GDM1 (cell line): ENCODE measurements around the gene CLDN6.

ENCODE experiments used
- DNase-seq: peaks from one replicate; lab custom pipeline; 2025; lab: John Stamatoyannopoulos, UW

CLDN6 gene

DNA sequence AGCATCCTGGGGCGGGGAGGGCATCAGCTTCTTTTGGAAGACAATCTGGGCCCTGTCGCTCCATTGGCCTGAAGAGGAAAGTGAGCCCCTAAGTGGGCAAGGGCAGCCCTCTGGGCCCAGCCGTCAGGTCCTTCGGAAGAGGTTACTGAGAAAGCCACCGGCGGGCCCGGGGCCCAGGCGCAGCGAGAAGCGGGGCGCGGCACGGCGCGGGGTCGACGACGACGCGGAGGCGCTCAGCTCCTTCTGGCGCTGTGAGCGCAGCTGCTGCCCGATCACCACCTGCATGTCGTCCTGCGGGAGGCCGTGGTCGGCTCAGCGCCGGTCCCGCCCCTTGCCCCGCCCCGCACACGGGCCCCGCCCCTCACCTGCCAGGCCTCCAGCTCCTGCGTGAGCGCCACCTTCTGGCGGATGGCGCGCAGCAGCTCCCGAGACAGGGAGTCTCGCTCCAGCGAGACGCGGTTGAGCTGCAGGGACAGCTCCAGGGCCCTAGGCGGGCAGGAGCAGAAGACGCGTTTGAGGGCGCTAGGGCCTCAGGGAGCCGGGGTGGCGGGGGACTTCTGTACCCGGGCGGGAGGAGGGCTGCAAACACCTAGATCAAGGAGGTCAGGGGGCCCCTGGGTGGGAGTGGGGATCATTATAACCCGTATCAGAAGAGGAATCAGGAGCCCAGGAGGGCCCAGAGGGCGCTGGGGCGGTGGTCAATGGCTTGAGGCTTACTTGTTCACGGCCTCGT lies 10.2 kb upstream of the CLDN6 start:
- DNase-seq = peak; percentile 81

DNA sequence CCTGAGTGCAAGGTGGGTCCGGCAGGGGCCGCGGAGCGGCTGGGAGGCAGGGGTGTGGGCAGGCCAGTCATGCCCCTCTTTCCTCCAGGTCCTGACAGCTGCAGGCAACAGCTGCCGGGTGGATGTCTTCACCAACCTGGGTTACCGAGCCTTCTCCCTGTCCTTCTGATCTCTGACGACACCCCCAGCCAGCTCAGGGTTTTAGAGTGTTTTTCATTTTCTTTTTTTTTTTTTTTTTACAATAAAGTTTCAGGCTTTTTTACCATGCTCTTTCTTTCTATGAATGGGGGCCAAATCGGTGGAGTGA lies 9.5 kb upstream of the CLDN6 start:
- no peak for DNase-seq

DNA sequence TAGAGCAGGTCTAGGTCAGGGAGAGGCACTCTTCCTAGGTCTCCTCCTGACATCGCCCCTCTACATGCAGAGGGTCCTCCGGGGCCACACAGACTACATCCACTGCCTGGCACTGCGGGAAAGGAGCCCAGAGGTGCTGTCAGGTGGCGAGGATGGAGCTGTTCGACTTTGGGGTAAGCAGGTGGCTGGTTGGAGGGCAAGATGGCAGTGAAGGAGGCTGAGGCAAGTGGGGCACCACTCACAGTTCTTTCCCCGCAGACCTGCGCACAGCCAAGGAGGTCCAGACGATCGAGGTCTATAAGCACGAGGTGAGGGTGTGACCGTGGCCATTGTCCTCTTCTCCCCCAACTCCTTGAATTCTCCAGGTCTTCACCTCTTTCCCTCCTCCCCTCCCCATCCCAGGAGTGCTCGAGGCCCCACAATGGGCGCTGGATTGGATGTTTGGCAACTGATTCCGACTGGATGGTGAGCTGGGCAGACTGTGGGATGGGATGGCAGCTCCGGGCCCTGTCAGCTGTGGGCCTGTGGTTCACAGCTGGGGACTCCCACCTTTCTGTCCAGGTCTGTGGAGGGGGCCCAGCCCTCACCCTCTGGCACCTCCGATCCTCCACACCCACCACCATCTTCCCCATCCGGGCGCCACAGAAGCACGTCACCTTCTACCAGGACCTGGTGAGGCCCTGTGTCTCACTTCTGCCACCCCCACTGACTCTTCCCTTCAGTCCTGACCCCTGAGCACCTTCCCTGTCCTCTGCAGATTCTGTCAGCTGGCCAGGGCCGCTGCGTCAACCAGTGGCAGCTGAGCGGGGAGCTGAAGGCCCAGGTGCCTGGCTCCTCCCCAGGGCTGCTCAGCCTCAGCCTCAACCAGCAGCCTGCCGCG lies 8.9 kb upstream of the CLDN6 start:
- no peak for DNase-seq

DNA sequence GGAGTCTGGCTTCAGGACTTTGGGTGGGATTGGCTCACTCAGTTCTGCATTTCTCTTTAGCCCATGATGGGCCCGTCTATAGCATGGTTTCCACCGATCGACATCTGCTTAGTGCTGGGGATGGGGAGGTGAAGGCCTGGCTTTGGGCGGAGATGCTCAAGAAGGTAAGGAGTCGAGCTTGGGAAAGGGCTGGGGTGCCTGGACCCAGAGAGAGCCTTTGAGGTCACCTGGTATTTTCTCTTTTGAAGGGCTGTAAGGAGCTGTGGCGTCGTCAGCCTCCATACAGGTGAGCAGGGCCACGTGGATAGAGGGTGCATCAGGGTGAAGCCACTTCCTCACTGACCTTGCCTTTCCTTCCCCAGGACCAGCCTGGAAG lies 8.0 kb upstream of the CLDN6 start:
- DNase-seq = no peak

DNA sequence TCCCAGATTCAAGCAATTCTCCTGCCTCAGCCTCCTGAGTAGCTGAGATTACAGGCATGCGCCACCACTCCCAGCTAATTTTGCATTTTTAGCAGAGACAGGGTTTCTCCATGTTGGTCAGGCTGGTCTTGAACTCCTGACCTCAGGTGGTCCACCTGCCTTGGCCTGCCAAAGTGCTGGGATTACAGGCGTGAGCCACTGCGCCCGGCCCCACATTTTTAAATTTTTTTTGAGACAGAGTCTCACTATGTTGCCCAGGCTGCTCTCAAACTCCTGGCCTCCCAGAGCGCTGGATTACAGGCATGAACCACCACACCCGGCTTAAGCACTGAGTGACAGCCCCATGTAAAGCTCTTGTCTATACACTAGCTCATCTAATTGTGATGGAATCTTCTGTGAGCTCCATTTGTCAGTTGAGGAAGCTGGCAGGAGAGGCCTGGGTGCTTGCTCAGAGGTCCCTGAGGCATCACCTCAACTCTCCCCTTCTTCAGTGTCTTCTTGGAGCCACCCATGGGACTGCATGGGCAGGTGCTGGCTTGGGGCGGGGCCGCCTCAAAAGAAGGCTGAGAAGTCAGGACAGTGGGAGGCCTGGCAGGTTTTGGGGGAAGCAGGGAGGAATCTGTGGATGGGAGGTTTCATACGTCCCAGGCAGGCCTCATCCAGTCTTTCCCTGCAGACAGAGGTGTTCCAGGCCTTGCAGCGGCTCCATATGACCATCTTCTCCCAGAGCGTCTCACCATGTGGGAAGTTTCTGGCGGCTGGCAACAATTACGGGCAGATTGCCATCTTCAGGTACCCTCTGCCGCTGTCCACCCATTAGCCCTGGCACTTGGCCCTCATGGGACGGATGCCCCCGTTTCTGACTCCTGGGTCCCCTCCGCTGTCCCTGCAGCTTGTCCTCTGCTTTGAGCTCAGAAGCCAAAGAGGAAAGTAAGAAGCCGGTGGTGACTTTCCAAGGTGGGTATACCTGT lies 7.3 kb upstream of the CLDN6 start:
- no peak for DNase-seq

DNA sequence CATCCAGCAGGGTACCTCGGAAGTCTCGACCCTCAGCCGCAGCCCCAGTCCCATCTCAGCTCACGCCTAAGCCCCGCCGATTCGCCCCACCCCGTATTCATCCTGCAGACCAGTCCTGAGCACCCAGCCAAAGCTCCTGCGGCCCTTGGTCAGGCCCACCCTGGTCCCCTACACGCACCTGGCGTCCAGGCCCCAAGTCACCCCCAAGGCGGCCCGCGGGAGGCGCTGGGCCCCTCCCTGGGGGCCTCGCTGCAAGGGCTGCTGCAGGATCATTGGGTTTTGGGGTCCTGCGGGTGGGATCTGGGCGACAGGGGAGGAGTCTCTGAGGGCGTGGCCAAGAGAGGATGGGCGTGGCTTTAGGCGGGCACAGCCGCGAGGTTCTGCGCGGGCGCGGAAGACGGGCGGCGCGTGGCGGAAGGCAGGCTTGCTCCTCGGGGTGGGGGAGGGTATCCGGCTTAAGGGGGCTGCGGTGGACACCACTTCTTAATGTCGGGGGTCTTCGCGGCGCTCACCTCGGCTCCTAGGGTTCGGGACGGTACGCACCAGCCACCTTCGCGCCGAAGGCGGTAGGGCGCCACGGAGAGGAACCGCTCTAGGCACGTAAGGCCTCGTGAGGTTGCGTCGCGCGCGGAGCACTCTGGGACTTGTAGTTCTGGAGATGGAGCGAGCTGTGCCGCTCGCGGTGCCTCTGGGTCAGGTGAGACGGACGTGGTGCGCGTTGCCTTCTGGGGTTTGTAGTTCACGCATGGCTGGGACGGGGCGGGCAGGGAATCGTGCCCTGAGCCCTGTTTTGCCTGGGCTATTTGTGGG lies 5.9 kb upstream of the CLDN6 start, which contains the start of the genes HCFC1R1 and THOC6:
Gene HCFC1R1, minus strand, starts transcription at position 274 of the 810 bp plus-strand sequence. Its CDS starts 1 bp downstream, at position 273.
Gene THOC6, plus strand, starts transcription at position 367 of the 810 bp plus-strand sequence. Its CDS starts 292 bp downstream, at position 659.
- DNase-seq = peak; percentile 96

DNA sequence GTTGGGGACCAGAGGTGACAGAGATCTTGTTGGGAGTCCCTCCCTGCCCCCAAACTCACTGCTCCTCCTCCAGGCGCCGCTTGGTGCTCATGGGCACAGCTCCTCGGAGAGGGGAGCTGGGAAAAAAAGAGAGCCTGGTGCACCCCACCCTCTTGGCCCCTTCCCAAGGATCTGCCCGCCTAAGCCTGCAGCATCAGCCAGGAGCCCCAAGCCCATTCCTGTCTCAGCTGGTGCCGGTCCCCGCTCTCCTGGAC lies 5.4 kb upstream of the CLDN6 start:
- DNase-seq = no peak

DNA sequence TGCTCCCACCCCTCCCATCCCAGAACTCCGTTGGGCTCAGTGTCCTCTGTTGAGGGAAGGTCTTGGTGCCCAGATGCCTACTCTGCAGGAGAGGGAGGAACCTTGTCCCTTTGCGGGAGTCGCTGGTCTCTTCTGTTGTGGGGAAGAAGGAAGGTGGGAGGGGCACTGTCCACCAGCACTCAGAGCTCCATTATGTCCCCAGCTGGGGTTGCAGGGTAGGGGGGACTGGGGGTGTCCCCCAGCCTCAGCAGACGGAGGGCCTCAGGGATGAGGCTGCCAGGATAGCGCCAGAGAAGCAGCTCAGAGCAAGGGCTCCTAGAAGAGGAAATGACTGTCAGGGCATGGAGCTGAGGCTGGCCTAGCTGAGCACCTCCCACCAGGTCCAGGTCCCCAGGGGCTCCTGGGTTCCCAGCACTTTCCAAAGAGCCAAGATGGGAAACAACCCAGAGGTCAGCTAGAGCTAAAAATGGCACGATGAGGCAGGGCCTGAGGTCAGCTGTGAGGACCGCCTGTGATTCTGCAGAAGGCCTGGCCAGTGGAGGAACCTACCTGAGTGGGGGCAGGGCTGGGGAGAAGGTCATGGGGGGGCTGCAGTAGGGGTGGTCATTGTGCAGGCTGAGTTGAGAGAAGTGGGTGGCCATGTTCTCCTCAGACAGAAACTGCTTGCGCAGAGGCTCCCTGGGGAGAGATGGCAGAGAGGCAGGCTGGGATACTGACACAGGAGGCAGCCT lies 4.9 kb upstream of the CLDN6 start:
- peak; percentile 14 for DNase-seq

DNA sequence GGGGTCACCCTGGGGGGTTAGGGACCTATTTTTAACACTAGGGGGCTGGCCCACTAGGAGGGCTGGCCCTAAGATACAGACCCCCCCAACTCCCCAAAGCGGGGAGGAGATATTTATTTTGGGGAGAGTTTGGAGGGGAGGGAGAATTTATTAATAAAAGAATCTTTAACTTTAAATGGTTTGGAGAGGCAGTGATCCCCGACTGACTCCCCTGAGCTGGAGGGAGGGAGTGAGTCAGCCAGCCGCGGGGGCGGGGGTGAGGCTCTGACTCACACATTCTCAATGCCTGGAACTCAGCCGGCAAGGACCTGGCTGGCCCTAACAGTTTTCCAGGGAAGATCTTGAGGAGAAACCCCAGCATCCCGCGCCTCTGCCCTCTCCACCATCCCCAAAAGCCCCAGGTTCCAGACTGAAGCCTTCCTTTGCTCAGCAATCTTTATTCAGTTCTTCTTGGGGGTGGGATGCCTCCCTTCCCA lies 4.3 kb upstream of the CLDN6 start:
- no peak for DNase-seq

DNA sequence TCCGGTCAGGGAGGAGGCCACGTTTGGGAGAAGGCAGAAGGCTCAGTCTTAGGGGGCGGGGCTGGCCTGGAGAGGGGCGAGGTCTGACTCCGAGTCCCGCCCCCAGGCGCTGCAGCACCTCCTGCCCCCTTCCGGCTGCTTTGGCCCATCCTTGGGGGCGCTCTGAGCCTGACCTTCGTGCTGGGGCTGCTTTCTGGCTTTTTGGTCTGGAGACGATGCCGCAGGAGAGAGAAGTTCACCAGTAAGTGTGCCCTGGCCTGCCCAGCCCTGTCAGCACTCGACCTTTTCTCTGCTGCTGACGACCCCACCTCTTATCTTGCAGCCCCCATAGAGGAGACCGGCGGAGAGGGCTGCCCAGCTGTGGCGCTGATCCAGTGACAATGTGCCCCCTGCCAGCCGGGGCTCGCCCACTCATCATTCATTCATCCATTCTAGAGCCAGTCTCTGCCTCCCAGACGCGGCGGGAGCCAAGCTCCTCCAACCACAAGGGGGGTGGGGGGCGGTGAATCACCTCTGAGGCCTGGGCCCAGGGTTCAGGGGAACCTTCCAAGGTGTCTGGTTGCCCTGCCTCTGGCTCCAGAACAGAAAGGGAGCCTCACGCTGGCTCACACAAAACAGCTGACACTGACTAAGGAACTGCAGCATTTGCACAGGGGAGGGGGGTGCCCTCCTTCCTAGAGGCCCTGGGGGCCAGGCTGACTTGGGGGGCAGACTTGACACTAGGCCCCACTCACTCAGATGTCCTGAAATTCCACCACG lies 3.6 kb upstream of the CLDN6 start:
- peak; percentile 53 for DNase-seq

DNA sequence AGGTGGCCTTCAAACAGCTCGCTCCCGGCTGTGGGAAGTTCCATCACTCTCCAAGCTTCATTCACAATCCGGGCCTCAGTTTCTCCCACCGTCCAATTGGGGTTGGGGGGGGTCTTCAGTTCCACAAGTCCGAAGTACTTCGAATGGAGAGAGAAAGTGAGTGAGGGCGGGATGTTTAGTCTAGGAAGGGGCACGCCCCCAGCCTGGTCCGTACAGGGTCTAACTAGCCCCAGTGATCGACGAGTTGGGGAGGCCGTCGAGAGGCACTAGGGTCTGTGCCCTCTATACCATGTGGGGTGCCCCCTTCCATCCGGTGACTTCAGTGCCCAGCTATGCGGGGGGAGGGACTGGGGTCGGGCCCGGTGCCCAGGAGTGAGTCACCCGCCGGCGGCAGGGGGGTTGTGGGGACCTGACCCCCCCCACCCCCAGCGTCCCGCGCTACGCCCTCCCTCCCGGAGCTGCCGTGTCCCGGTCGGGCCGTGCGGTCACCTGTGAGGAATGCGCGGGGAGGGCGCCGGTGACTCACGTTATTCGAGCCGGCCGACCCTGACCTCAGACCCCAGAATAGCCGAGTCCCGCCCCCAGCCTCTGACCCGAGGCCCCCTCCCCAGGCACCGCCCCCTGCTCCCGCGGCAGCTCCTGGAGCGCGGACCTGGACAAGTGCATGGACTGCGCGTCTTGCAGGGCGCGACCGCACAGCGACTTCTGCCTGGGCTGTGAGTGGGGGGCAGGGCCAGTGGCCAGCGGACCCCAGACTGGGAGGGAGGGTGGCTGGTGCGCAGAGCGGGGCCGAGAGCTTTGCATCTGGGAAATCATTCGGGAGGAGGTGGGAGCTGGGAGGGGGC lies 2.8 kb upstream of the CLDN6 start:
- DNase-seq = no peak

DNA sequence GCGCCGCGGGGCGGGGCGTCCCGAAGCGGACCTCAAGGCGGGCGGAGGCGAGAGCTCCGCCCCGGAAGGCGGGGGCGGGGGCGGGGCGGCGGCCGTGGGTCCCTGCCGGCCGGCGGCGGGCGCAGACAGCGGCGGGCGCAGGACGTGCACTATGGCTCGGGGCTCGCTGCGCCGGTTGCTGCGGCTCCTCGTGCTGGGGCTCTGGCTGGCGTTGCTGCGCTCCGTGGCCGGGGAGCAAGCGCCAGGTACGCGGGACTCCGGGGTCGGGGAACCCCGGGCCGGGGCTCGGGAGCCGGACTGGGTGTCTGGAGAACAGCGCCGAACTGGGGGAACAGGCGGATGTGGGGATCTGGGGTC lies 2.2 kb upstream of the CLDN6 start, which contains the start of gene TNFRSF12A:
Gene TNFRSF12A, plus strand, starts transcription at position 122 of the 357 bp plus-strand sequence. Its CDS starts 30 bp downstream, at position 152.
- DNase-seq = peak; percentile 76

DNA sequence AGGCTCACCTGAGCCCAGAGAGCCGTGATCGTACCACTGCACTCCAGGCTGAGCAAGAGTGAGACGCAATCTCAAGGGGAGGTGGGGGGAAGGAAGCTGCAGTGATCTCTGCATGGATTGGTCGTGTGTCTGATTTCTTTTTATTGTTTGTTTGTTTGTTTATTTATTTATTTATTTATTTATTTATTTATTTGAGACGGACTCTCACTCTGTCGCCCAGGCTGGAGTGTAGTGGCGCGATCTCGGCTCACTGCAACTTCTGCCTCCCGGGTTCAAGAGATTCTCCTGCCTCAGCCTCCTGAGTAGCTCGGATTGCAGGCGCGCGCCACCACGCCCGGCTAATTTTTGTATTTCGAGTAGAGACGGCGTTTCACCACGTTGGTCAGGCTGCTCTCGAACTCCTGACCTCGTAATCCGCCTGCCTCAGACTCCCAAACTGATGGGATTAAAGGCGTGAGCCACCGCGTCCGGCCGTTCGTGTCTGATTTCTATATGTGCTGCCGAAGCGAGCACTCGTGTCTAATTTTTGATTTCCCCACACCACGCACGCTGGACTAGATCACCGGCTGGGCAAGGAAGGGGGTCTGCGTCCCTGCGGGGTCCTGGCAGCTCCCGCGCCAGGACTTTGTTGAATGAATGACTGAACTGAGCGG lies 1.7 kb upstream of the CLDN6 start:
- DNase-seq = no peak

DNA sequence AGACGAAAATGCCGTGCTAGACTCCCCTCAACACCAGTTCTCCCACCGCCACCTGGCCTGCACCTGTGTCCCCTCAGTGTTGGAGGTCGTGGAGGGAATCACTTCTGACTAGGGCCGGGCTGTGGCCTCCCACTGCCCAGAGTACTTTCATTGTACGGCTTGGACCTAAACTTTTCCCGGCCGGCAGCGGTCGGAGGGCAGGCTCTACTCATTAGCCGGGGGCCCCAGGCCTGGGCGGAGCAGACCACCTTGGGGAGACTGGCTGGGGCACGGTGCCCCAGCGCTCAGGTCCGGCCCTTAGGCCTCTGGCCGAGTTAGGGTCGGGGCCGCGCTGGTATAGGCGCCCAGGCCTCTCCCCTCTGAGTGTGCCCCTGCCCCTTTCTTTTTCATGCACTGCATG lies 639 bp downstream of the CLDN6 start:
- DNase-seq = no peak

DNA sequence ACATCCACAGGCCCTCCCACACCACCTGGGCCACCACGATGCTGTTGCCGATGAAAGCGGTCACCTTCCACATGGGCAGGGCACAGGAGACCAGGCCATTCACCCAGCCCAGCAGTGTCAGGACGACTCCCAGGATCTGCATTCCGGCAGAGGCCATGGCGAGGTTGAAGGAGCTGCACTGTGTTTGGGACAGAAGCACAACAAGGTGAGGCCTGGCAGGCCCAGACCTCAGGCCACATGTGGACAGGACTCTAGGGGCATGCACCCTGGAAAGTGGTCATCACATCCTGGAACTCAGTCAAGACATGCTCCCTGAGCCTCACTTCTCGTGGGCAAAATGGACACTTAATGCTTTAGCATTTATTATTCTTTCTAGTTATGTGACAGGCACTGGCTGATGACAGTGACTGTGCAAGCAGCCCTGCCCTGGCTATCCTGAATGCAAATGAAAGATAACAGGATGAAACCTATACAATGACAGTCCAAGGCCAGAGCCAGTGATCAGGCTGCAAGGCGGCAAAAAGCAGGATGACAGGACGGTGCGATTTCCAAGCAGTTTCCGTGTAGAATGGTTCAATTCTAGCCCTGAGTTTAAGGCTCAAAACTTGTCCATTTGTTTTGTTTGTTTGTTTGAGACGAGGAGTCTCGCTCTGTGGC lies 2.0 kb downstream of the CLDN6 start:
- no peak for DNase-seq

DNA sequence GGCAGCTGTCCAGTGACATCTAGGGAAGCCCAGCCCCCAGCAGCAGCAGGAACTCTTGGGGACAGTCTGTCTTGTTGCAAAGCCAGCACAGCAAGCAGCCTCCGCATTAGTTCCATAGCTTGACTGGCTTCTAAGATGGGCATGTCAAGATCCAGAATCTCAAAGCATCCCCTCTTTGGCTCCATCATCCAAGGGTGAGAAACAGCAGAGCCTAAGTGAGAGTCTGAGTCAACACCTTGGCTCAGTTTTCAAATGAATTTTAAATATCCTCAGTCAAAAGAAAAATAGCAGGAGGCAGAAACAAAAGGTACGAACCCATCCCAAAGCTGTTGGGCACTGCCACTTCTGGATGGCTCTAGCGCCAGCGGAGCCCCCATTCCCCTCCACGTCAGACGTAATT lies 3.0 kb downstream of the CLDN6 start:
- no peak for DNase-seq

DNA sequence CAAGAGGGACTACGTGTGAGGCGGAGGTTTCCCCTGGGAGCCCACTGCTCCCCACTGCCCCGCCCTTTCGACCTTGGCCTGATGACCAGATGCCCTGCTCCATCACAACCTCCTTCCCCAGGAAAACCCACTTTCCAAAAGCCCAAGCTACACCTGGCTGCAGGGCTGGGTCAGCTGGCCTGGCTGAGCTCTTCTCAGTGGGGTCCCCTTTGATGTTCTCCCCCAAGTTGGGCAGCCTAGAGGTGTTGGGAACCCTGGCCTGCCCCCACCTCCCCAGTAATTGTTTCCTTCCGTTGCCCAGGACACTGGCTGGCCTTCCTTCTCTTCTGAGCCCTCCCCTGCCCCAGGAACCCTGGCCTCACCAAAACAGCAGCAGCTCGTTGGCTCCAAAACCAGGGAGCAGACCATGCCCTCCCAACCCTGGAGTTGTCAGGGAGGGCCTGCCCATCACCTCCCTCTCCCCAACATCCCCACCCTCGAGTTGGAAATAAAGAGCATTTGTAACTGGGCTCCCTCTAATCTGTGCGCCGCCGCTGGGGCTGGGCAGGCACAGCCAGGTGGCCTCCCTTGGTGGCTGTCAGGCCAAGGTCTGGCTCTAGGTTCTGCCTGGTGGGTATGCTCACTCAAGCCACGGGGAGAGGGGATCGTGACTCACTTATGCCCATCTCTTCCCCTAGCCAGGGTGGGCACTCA lies 3.8 kb downstream of the CLDN6 start:
- DNase-seq = no peak
